PC-9 (cell line): ENCODE results near the gene UFD1.

Source experiments
- EZH2 ChIP-seq: fragments of 200-600 bp; sonication (generic); IDR thresholded peaks from 2 replicates; pipeline ENCODE4 v1.8.0; 2017; ENCODE audit warnings: antibody characterized with exemption, low read depth
- TF ChIP-seq, protein P1 (sequence below): fragments of 200-600 bp; sonication (generic); conservative IDR thresholded peaks from 2 replicates; pipeline ENCODE4 v1.6.1; 2017; ENCODE audit warnings: mixed run types, antibody characterized with exemption, mild to moderate bottlenecking, moderate library complexity

DNA sequence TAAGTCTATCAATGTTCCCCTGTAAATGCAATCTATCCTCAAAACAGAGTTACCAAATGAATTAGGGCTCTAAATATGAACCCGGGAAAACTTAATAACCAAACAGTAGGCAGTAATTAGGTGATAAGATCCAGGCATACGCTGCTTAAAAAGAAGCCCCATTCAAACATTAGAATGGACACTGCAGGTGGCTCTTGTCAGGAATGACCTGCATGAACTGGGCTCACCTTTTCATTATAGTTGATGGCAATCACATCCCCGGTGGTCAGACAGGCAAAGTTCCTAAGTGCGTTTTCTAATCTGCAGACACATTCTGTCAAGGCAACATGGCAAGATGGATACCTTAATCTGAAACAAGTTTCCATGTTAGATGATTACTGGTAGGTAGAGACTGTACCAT lies 14.0 kb downstream of the UFD1 start:
- TF ChIP-seq, protein P1, sequence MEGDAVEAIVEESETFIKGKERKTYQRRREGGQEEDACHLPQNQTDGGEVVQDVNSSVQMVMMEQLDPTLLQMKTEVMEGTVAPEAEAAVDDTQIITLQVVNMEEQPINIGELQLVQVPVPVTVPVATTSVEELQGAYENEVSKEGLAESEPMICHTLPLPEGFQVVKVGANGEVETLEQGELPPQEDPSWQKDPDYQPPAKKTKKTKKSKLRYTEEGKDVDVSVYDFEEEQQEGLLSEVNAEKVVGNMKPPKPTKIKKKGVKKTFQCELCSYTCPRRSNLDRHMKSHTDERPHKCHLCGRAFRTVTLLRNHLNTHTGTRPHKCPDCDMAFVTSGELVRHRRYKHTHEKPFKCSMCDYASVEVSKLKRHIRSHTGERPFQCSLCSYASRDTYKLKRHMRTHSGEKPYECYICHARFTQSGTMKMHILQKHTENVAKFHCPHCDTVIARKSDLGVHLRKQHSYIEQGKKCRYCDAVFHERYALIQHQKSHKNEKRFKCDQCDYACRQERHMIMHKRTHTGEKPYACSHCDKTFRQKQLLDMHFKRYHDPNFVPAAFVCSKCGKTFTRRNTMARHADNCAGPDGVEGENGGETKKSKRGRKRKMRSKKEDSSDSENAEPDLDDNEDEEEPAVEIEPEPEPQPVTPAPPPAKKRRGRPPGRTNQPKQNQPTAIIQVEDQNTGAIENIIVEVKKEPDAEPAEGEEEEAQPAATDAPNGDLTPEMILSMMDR, result no peak
- no peak for TF ChIP-seq EZH2
